K562 (cell line): ENCODE measurements around the gene ASGR1. TPM values are rescaled to one million over a fixed set of nuclear protein-coding genes. Genes with fewer than 3 reads are reported as not detected.
A peak's percentile ranks its signal among the peaks of the same experiment; 100 is the strongest.

Experiments
- ATAC-seq: fragments of 200-7000 bp; cut with Tn5 transposase; 3 replicates; pipeline ENCODE4 v1.9.1; 2020; ENCODE audit warnings: moderate library complexity
- BruUV-seq: library from RNA; stranded (reverse); fragments of 400-500 nt; replicated peaks from 2 replicates; lab custom pipeline; 2021; lab: Mats Ljungman, UMichigan
- CTCF ChIA-PET: fragments of 300-600 bp; formaldehyde crosslinking; extraction: SDS; loops from one replicate; lab custom pipeline; 2021; ENCODE audit warnings: low intra/inter-chr PET ratio; lab: Yijun Ruan, JAX
- POLR2A ChIA-PET: fragments of 300-600, 350-650 bp; sonication (Branson Sonifier 250); formaldehyde crosslinking; extraction: SDS; loops from one replicate; lab custom pipeline; 2021; ENCODE audit warnings: antibody characterized with exemption, inconsistent platforms; lab: Yijun Ruan, JAX
- DNase-seq, 4 experiments: peaks; one replicate each; pipeline versions ENCODE4 v3.0.0 to v3.0.0-alpha.2; 2011 to 2018; ENCODE audit warnings: low spot score in 3 of 4, mixed read lengths in 3 of 4; ENCODE audit errors: extremely low read depth in 1 of 4
- FAIRE-seq: peaks from 2 replicates; lab custom pipeline; 2011; peaks lifted over from hg19 to GRCh38; lab: Jason Lieb, UNC
- H2AFZ ChIP-seq: 2 replicates; pipeline ENCODE4 v1.6.0; 2011; ENCODE audit warnings: low read depth, low read length, control low read depth, inconsistent platforms
- H3K27ac ChIP-seq: fragments of 200-600 bp; 3 replicates; pipeline ENCODE4 v1.8.0; 2011; ENCODE audit warnings: low read depth, mild to moderate bottlenecking, control low read depth, inconsistent platforms, low read length, moderate library complexity, mixed read lengths; ENCODE audit errors: extremely low read depth
- H3K27me3 ChIP-seq, 2 experiments: fragments of 300-600 bp in 1 of 2; 2 replicates in 1 of 2; 3 replicates in 1 of 2; pipeline versions ENCODE4 v1.6.0 to v1.8.0; 2011; ENCODE audit warnings: inconsistent platforms in 2 of 2, low read length in 2 of 2, mild to moderate bottlenecking in 1 of 2, mixed read lengths in 1 of 2, moderate library complexity in 1 of 2; ENCODE audit not compliant: control insufficient read depth in 2 of 2, insufficient read depth in 2 of 2
- H3K36me3 ChIP-seq: fragments of 300-600 bp; 3 replicates; pipeline ENCODE4 v1.8.0; 2011; ENCODE audit warnings: mild to moderate bottlenecking, low read length, inconsistent platforms; ENCODE audit not compliant: control insufficient read depth, insufficient read depth
- H3K4me1 ChIP-seq, 2 experiments: fragments of 200-600 bp in 1 of 2; replicated peaks in 1 of 2; 2 replicates in 1 of 2; 3 replicates in 1 of 2; pipeline versions ENCODE4 v1.5.1 to v1.8.0; 2011; ENCODE audit warnings: inconsistent platforms in 2 of 2, low read length in 2 of 2, mild to moderate bottlenecking in 1 of 2, mixed read lengths in 1 of 2, moderate library complexity in 1 of 2; ENCODE audit not compliant: control insufficient read depth in 2 of 2, insufficient read depth in 2 of 2
- H3K4me2 ChIP-seq: 2 replicates; pipeline ENCODE4 v1.6.1; 2011; ENCODE audit warnings: low read length, control low read depth, inconsistent platforms, mixed read lengths; ENCODE audit not compliant: insufficient read depth
- H3K4me3 ChIP-seq: fragments of 200-600 bp; sonication (generic), shearing (Covaris generic); 2 replicates; pipeline ENCODE4 v1.5.1; 2016; ENCODE audit warnings: control low read depth, inconsistent platforms
- H3K79me2 ChIP-seq: fragments of 200-600 bp; 3 replicates; pipeline ENCODE4 v1.8.0; 2011; ENCODE audit warnings: low read length, inconsistent platforms; ENCODE audit not compliant: control insufficient read depth, insufficient read depth
- H3K9ac ChIP-seq, 2 experiments: 2 replicates each; pipeline versions ENCODE4 v1.6.0 to v1.6.1; 2011; ENCODE audit warnings: low read depth in 2 of 2, low read length in 2 of 2, control low read depth in 1 of 2, inconsistent platforms in 1 of 2, mild to moderate bottlenecking in 1 of 2, mixed read lengths in 1 of 2; ENCODE audit not compliant: insufficient read depth in 1 of 2
- H3K9me1 ChIP-seq: one replicate; pipeline ENCODE4 v1.6.0; 2011; ENCODE audit warnings: inconsistent platforms, mild to moderate bottlenecking, low read length, moderate library complexity; ENCODE audit not compliant: control insufficient read depth, insufficient read depth
- H3K9me3 ChIP-seq: replicated peaks from 2 replicates; pipeline ENCODE4 v1.5.1; 2011; ENCODE audit warnings: low read depth, low read length, inconsistent platforms; ENCODE audit not compliant: control insufficient read depth, insufficient read depth
- H4K20me1 ChIP-seq: replicated peaks from 2 replicates; pipeline ENCODE4 v1.6.1; 2011; ENCODE audit warnings: low read length, inconsistent platforms, mixed read lengths; ENCODE audit not compliant: control insufficient read depth, insufficient read depth
- MAZ ChIP-seq, 2 experiments: fragments of 450-650 bp in 1 of 2; sonication (generic) in 1 of 2; formaldehyde crosslinking; IDR thresholded peaks in 1 of 2; conservative IDR thresholded peaks in 1 of 2; 2 replicates each; pipeline versions ENCODE4 v1.4.0 to v1.5.0; 2020; ENCODE audit warnings: mild to moderate bottlenecking in 1 of 2, missing genetic modification reagents in 1 of 2
- TCF7 ChIP-seq: sonication (generic); IDR thresholded peaks from 2 replicates; pipeline ENCODE4 v1.6.1; 2016; ENCODE audit warnings: antibody characterized with exemption, borderline replicate concordance
- ZBTB7A ChIP-seq: IDR thresholded peaks from 2 replicates; pipeline ENCODE4 v1.6.1; 2011; ENCODE audit warnings: low read depth, mild to moderate bottlenecking, low read length, moderate library complexity, borderline replicate concordance; ENCODE audit not compliant: control insufficient read depth
- WGBS: fragments of 100-300 bp; shearing (Covaris generic); methylation state at CpG from one replicate; pipeline ENCODE4 v1.1.6; 2016; ENCODE audit warnings: low coverage, mixed read lengths; ENCODE audit not compliant: insufficient coverage; ENCODE audit errors: missing lambda C conversion rate; 5-methylcytosine and 5-hydroxymethylcytosine counted together
- in situ Hi-C: fragments of 300-500 bp; cut with MboI; formaldehyde crosslinking; loops from 4 replicates; pipeline ENCODE4 v1.15.0; 2018; ENCODE audit warnings: inconsistent platforms, mixed read lengths
- intact Hi-C: fragments of 100-400 bp; cut with micrococcal nuclease; formaldehyde crosslinking; loops from 2 replicates; pipeline ENCODE4 v1.14.2; 2022
- polyA plus RNA-seq, 8 experiments: library from polyadenylated mRNA; depleted of rRNA in 4 of 8; stranded (reverse) in 5 of 8; unstranded in 3 of 8; fragments of >200 nt; fragmentation: Nextera tagmentation in 2 of 8; fragmentation: Illumina TruSeq in 1 of 8; extraction: Ambion mirVana in 2 of 8; extraction: Trizol in 1 of 8; gene quantifications; 2 replicates each; pipeline versions ENCODE4 v1.2.1 to v1.2.3, GENCODE V29; 2011 to 2014; ENCODE audit warnings: inconsistent platforms in 1 of 8, missing spikeins in 1 of 8
- total RNA-seq, 7 experiments: library from RNA; depleted of rRNA in 6 of 7; stranded (reverse); fragments of >200 nt in 6 of 7; fragmentation: Illumina TruSeq in 2 of 7; extraction: Trizol in 2 of 7; gene quantifications; 2 replicates each; pipeline versions ENCODE4 v1.2.1 to v1.2.3, GENCODE V29; 2011 to 2021; ENCODE audit warnings: low replicate concordance in 1 of 7

The ASGR1 gene
- total and polyA plus RNA-seq, 9 of the 15 experiments (the other 6 are each of a cell fraction or from before 2014, with no cell fraction given), result 0.11 to 1.0 (median 0.64) TPM; not detected in 2

- Histone ChIP-seq H3K9me1 (no peaks in the 10 kb centered on the region), H3K27me3 (no peaks in the 10 kb centered on the region), H3K4me3 (no peak overlapping the region), H3K27ac (no peak overlapping the region), H4K20me1 (peaks cover 3% of the 10 kb centered on the region; the same call in 1 of the 2 replicates), H3K4me2 (no peak overlapping the region), H2AFZ (no peak overlapping the region), H3K9me3 (no peaks in the 10 kb centered on the region), H3K9ac (no peak overlapping the region), H3K4me1 (peaks cover 7 to 41% of the 10 kb centered on the region in 2 experiments; a peak in 4 of 5 replicates), H3K79me2 (peaks cover 14% of the 10 kb centered on the region; the same call in 2 of the 3 replicates), H3K36me3 (no peaks in the 10 kb centered on the region; the same call in 2 of the 3 replicates)
- 73% methylated on average over 4 of the region's 9 CpGs for WGBS
- DNase-seq, result no peak
- no peak for FAIRE-seq
- ATAC-seq, result no peak
- intact Hi-C loops, result no loop called here
- no peak for TF ChIP-seq TCF7
- in situ Hi-C loops, result no loop called here
- POLR2A ChIA-PET, result interaction anchor here (0.6 kb wide), 2 partner anchors 16 to 195 kb away, joined by 3 to 4 read pairs; no protein-coding TSS in a partner anchor
- BruUV-seq, result no TSS peak
- CTCF ChIA-PET, result no interaction called here
These were observed 29.7 kb upstream of the ASGR1 start for GRCh38 chr17:7208754-7209460.

GRCh38 chr17:7208027-7208571 lies 28.9 kb upstream of the ASGR1 start:
- peaks cover 7% of the 10 kb centered on the region; the same call in 2 of the 3 replicates for H3K79me2 ChIP-seq
- WGBS, result 39% methylated on average over 6 of the region's 21 CpGs
- no peak overlapping the region for H2AFZ ChIP-seq
- no peaks in the 10 kb centered on the region for H3K27me3 ChIP-seq
- DNase-seq, result no peak
- intact Hi-C loops, result no loop called here
- POLR2A ChIA-PET, result interaction anchor here (1.0 to 1.1 kb wide), 2 partner anchors 12 to 13 kb away, joined by 3 read pairs; partner anchors contain the start of genes ACADVL and DLG4
- no peaks in the 10 kb centered on the region for H3K9me3 ChIP-seq
- no peaks in the 10 kb centered on the region for H3K9me1 ChIP-seq
- peaks cover 7 to 38% of the 10 kb centered on the region in 2 experiments; a peak in 4 of 5 replicates for H3K4me1 ChIP-seq
- CTCF ChIA-PET, result no interaction called here
- H3K9ac ChIP-seq, result no peak overlapping the region
- H3K4me2 ChIP-seq, result no peak overlapping the region
- TF ChIP-seq ZBTB7A (peak; percentile 28; the same call in 1 of the 2 replicates), MAZ (CRISPR knock-in tag; conservative IDR thresholded peaks at IDR 0.05 in 1 of 2, IDR thresholded peaks at IDR 0.05 in 1 of 2) (no peak)
- peaks cover 3% of the 10 kb centered on the region; the same call in 1 of the 2 replicates for H4K20me1 ChIP-seq
- H3K36me3 ChIP-seq, result peaks cover 8% of the 10 kb centered on the region; the same call in 1 of the 3 replicates
- H3K4me3 ChIP-seq, result no peak overlapping the region
- FAIRE-seq, result no peak
- in situ Hi-C loops, result no loop called here
- BruUV-seq, result no TSS peak
- no peak overlapping the region for H3K27ac ChIP-seq
- no peak for ATAC-seq
